Myocyte (in vitro differentiated cells): Measurements from ENCODE around the gene NDUFS7. TPM values are rescaled to one million over a fixed set of nuclear protein-coding genes. Genes with fewer than 3 reads are reported as not detected.
"Not testable (repeated sequence)": the region's sequence is repeated elsewhere in the genome, so short reads cannot be mapped to it uniquely, and the experiment has no call there.

Experiments used
- DNase-seq: peaks from one replicate; pipeline ENCODE4 v3.0.0-alpha.2; 2012; ENCODE audit warnings: low read depth
- total RNA-seq: library from RNA; depleted of rRNA; stranded (reverse); fragments of >200 nt; gene quantifications from 2 replicates; pipeline ENCODE4 v1.2.3, GENCODE V29; 2014

NDUFS7 gene
- total RNA-seq, 1 donor from 2014 or later = 104 TPM

- DNase-seq = no peak
Observed at GRCh38 chr19:1416014-1416841, 32.5 kb downstream of the NDUFS7 start.

DNA sequence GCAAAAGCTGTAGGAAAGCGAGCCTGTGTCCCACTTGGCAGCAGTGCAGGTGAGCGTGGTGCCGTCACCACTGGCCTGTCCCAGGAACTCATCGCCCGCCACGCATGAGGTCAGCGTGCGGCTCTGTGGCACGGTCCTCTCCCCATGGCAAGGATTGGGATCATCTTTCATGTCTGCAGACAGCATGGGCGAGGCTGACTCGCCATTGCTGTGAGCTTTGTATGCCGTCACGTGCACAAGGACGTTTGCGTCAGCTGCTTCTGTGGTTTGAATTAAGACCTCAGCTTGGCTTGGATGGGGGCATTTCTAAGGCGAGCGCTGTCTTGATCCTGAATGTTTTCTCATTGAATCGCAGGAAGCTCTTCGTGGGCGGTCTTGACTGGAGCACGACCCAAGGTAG is 33.4 kb downstream of the NDUFS7 start:
- DNase-seq = peak; percentile 66

- DNase-seq = no peak
Observed at GRCh38 chr19:1417681-1418495, 34.2 kb downstream of the NDUFS7 start.

GRCh38 chr19:1418496-1418775 is 34.7 kb downstream of the NDUFS7 start:
- no peak for DNase-seq

DNA sequence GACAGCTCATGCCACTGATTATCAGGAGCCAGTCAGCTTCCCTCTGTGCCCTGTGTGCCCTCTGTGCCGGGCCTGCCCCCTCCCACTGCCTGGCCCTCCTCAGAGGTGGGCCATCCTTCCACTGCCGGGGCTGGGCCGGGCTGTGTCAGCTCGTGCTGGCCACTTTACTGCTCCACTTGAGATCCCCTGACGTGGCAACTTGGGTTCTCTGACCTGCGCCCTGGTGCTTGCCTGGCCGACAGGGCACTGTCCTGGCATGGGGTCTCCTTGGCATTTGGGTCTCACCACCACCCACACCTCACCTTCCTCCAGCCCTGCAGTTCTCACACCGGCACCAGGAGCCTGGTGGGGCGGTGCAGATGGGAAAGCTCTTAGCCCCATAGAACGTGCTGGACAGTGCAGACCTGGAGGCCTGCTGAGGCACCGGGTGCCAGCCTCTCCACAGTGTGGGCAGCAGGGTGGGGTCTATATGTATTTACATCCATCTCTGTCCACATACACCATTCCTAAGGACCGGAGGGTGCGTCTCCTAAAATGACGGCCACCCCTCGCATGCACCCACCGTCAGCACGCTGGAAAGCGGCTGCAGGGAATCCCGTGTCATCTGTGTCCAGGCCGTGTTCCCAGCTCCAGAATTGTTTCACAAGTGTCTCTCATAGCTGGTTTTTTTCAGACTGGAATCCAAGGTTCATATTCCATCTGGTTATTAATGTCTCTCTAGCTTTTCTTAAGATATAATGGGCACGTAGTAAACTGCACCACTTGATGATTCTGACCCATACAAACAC is 35.4 kb downstream of the NDUFS7 start:
- no peak for DNase-seq

DNA sequence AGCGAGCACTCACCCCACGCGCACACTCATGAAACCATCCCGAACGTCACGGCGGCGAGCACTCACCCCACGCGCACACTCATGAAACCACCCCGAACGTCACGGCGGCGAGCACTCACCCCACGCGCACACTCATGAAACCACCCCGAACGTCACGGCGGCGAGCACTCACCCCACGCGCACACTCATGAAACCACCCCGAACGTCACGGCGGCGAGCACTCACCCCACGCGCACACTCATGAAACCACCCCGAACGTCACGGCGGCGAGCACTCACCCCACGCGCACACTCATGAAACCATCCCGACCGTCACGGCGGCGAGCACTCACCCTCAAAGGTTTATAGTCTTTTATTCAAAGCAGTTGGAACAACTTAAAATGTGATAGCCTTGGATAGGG is 36.4 kb downstream of the NDUFS7 start:
- not testable (repeated sequence) for DNase-seq

GRCh38 chr19:1420590-1420989 is 36.9 kb downstream of the NDUFS7 start:
- DNase-seq = no peak

- no peak for DNase-seq
Observed at GRCh38 chr19:1421218-1421957, 37.7 kb downstream of the NDUFS7 start.

- DNase-seq = peak; percentile 45
Observed at GRCh38 chr19:1421958-1422305, 38.2 kb downstream of the NDUFS7 start.

- DNase-seq = no peak
Observed at GRCh38 chr19:1422360-1422759, 38.7 kb downstream of the NDUFS7 start.

GRCh38 chr19:1422943-1423342 is 39.2 kb downstream of the NDUFS7 start:
- DNase-seq = no peak

DNA sequence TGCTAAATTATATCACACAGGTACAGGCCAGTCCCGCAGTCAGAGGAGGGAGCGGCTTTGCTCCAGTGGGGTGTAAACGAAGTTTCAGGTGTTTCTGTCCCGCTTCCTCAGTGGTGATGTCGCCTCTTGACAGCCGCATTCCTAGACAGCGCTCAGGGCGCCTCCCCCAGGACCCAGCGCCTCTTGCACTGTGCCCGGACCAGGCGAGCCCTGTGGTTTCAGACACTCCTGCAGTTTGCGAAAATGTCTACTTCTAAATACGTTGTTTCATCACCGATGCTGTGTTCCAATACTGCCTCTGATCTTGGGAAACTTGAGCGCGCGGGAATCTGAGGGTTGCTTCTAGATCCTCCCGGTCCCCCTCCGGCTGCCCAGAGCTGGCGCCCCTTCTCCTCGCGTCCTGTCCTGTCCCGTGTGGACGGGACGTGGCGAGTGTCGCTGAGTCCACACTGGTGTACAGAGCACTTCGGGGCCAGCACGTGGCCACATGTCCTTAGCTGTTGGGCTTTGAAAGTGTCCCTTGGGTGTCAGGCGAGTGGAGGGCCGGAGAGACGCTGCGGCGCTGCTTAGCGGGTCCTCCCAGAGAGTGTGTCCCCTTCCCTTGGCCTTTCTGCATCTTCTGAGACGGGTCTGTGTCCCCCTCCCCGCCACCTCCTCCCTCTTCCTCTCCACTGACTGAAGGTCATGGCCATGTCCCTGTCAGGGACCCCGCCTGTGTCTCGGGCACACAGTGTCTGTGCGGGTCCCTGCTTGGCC is 39.9 kb downstream of the NDUFS7 start:
- DNase-seq = no peak

- no peak for DNase-seq
Observed at GRCh38 chr19:1424192-1424955, 40.7 kb downstream of the NDUFS7 start.

DNA sequence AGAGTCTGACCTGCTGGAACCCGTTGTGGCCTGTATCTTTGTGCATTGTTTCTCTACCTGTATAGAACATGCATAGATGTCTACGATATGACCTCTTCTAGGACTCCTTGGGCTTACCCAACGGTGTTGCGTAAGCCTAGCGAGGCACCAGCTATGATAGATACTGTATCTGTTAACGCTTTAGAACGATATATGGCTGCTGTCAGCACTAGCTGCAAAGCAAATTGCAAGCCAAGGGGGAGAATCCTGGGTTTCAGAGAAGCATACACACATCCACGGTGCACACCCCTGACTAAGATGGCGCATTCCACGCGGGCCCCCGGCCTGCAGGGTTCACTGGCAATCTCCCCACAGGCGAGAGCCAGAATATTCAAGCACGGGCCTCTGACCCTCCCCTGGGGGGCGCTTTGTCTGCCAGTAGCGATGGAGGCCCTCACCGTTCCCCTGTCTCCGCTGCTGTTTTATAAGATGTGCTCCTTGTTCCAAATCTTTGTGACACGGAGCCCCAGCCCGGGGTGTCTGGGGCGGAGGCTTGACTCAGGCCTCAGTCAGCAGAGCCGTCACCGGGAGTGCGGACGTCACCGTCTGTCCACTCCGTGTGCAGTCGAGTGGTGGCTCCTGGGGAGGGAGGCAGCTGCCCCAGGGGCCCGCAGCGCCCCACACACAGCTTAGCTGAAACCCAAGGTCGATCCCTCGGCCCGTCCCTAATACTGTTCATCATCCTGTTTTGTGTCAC is 41.6 kb downstream of the NDUFS7 start:
- no peak for DNase-seq

DNA sequence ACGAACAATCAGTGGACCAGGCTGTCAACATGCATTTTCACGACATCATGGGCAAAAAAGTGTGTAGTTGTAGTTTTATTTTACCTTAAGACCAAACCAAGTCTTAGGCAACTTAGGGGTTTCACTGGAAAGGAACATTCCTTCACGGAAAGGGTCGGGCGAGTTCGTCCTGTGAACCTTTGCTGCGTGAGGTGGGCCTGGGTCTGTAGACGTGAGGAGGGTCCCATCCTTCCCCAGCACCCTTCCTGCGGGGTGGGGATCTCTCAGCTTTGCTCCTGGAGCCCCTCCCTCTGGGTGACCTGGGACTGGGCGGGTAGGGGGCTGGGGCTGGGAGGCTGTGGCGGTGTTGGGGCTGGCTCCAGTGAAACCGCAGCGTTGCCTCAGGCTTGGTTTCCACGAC is 42.2 kb downstream of the NDUFS7 start:
- DNase-seq = no peak

GRCh38 chr19:1426736-1427135 is 43.0 kb downstream of the NDUFS7 start:
- DNase-seq = no peak

GRCh38 chr19:1427221-1427920 is 43.7 kb downstream of the NDUFS7 start:
- no peak for DNase-seq

- DNase-seq = no peak
Observed at GRCh38 chr19:1428738-1429391, 45.2 kb downstream of the NDUFS7 start.
